GM06990 (cell line): ENCODE results near the gene KLRC4.
"Not testable (repeated sequence)": the region's sequence is repeated elsewhere in the genome, so short reads cannot be mapped to it uniquely, and the experiment has no call there.

Experiments
- DNase-seq: peaks from one replicate; pipeline ENCODE4 v3.0.0-alpha.2; 2011; ENCODE audit not compliant: insufficient read length; ENCODE audit errors: extremely low read depth
- H3K27me3 ChIP-seq: replicated peaks from 2 replicates; pipeline ENCODE4 v1.6.0; 2011; ENCODE audit warnings: low read length; ENCODE audit not compliant: control insufficient read depth, insufficient read depth
- H3K36me3 ChIP-seq: 2 replicates; pipeline ENCODE4 v1.5.1; 2011; ENCODE audit warnings: low read length; ENCODE audit not compliant: control insufficient read depth, insufficient read depth
- H3K4me3 ChIP-seq: replicated peaks from 2 replicates; pipeline ENCODE4 v1.5.1; 2011; ENCODE audit warnings: low read depth, mild to moderate bottlenecking, control low read depth, low read length
- CTCF ChIP-seq: IDR thresholded peaks from 2 replicates; pipeline ENCODE4 v1.5.1; 2011; ENCODE audit warnings: low read length, control low read depth, mild to moderate bottlenecking, inconsistent platforms; ENCODE audit not compliant: insufficient read depth, poor library complexity, severe bottlenecking

Gene KLRC4

GRCh38 chr12:10397296-10397695 is 12.3 kb downstream of the KLRC4 start:
- Histone ChIP-seq H3K36me3 (no peaks in the 10 kb centered on the region), H3K4me3 (no peak overlapping the region), H3K27me3 (no peaks in the 10 kb centered on the region)
- DNase-seq = no peak
- TF ChIP-seq CTCF = no peak

- not testable (repeated sequence) for H3K27me3 ChIP-seq, H3K36me3 ChIP-seq, DNase-seq, H3K4me3 ChIP-seq
Observed at GRCh38 chr12:10396176-10396575, 13.4 kb downstream of the KLRC4 start.

- no peak for TF ChIP-seq CTCF
- Histone ChIP-seq H3K4me3 (no peak overlapping the region), H3K36me3 (no peaks in the 10 kb centered on the region), H3K27me3 (no peaks in the 10 kb centered on the region)
- peak; percentile 74 for DNase-seq
Observed at GRCh38 chr12:10395390-10395998, 14.1 kb downstream of the KLRC4 start.

- H3K27me3 ChIP-seq, H3K36me3 ChIP-seq, H3K4me3 ChIP-seq, DNase-seq: not testable (repeated sequence)
Observed at GRCh38 chr12:10394531-10395152, 14.9 kb downstream of the KLRC4 start.

- DNase-seq = no peak
- H3K36me3 ChIP-seq = no peaks in the 10 kb centered on the region
- H3K27me3 ChIP-seq = no peaks in the 10 kb centered on the region
- TF ChIP-seq CTCF = no peak
- H3K4me3 ChIP-seq = no peak overlapping the region
Observed at GRCh38 chr12:10393291-10393690, 16.3 kb downstream of the KLRC4 start.

- H3K4me3 ChIP-seq = no peak overlapping the region
- DNase-seq = peak; percentile 52
- no peaks in the 10 kb centered on the region for H3K27me3 ChIP-seq
- TF ChIP-seq CTCF = no peak
- H3K36me3 ChIP-seq = no peaks in the 10 kb centered on the region
Observed at GRCh38 chr12:10392394-10392930, 17.1 kb downstream of the KLRC4 start.

GRCh38 chr12:10390991-10391390 is 18.6 kb downstream of the KLRC4 start:
- not testable (repeated sequence) for H3K4me3 ChIP-seq, H3K27me3 ChIP-seq, H3K36me3 ChIP-seq, DNase-seq
